HCT116 (cell line): ENCODE measurements around the gene PWWP2B. TPM values are rescaled to one million over a fixed set of nuclear protein-coding genes. Genes with fewer than 3 reads are reported as not detected.

Experiments
- ATAC-seq: fragments of 200-7000 bp; cut with Tn5 transposase; 2 replicates; pipeline ENCODE4 v1.9.1; 2020; ENCODE audit warnings: mild to moderate bottlenecking, moderate library complexity
- BruUV-seq: library from RNA; stranded (reverse); fragments of 400-500 nt; replicated peaks from 2 replicates; lab custom pipeline; 2021; lab: Mats Ljungman, UMichigan
- CTCF ChIA-PET: fragments of 300-600 bp; sonication (Branson Sonifier 250); formaldehyde crosslinking; loops from one replicate; lab custom pipeline; 2021; ENCODE audit warnings: antibody characterized with exemption; lab: Charles Lee
- POLR2A ChIA-PET: fragments of 300-600, 350-600 bp; sonication (Branson Sonifier 250); formaldehyde crosslinking; loops from one replicate; lab custom pipeline; 2021; ENCODE audit warnings: antibody characterized with exemption; lab: Charles Lee
- RAD21 ChIA-PET, 2 experiments: fragments of 300-600 bp; sonication (Branson Sonifier 250); formaldehyde crosslinking; loops; one replicate each; lab custom pipeline; 2023; ENCODE audit warnings: low total read pairs in 2 of 2; ENCODE audit not compliant: uncharacterized antibody in 2 of 2, unreplicated experiment in 2 of 2, low non-redundant PET in 1 of 2; lab: Charles Lee
- DNase-seq: peaks from one replicate; pipeline ENCODE4 v3.0.0-alpha.2; 2010; ENCODE audit warnings: low read depth, low spot score
- H2AFZ ChIP-seq: fragments of 200-600 bp; shearing (Covaris generic), sonication (generic); 2 replicates; pipeline ENCODE4 v1.6.1; 2017; ENCODE audit warnings: low read depth, mixed run types, mixed read lengths, antibody characterized with exemption, low read length; ENCODE audit not compliant: poor library complexity, severe bottlenecking
- H3K27ac ChIP-seq: 2 replicates; pipeline ENCODE4 v1.5.1; 2012; ENCODE audit warnings: low read depth, low read length
- H3K27me3 ChIP-seq: fragments of 200-600 bp; sonication (generic); 2 replicates; pipeline ENCODE4 v1.6.1; 2016; ENCODE audit warnings: mixed run types, low read length, mixed read lengths; ENCODE audit not compliant: insufficient read depth
- H3K36me3 ChIP-seq, 2 experiments: fragments of 200-500 bp in 1 of 2; fragments of 200-600 bp in 1 of 2; sonication (Bioruptor generic) in 1 of 2; sonication (generic) in 1 of 2; 2 replicates each; pipeline versions ENCODE4 v1.5.1 to v1.6.1; 2014 to 2016; ENCODE audit warnings: low read length in 2 of 2, inconsistent platforms in 1 of 2, mixed read lengths in 1 of 2, mixed run types in 1 of 2; ENCODE audit not compliant: insufficient read depth in 2 of 2, control insufficient read depth in 1 of 2
- H3K4me1 ChIP-seq, 2 experiments: fragments of 200-600 bp in 1 of 2; sonication (generic) in 1 of 2; 2 replicates each; pipeline versions ENCODE4 v1.5.1 to v1.6.1; 2012 to 2017; ENCODE audit warnings: low read length in 2 of 2, inconsistent platforms in 1 of 2, mild to moderate bottlenecking in 1 of 2, mixed read lengths in 1 of 2, mixed run types in 1 of 2, moderate library complexity in 1 of 2; ENCODE audit not compliant: insufficient read depth in 2 of 2, control insufficient read depth in 1 of 2
- H3K4me2 ChIP-seq: fragments of 200-600 bp; sonication (generic); 2 replicates; pipeline ENCODE4 v1.6.1; 2017; ENCODE audit warnings: mixed run types, low read length, mixed read lengths
- H3K4me3 ChIP-seq, 2 experiments: fragments of 200-600 bp in 1 of 2; sonication (generic) in 1 of 2; replicated peaks in 1 of 2; 2 replicates each; pipeline ENCODE4 v1.5.1; 2011 to 2016; ENCODE audit warnings: low read length in 2 of 2, control low read depth in 1 of 2, low read depth in 1 of 2, mild to moderate bottlenecking in 1 of 2, mixed read lengths in 1 of 2, mixed run types in 1 of 2
- H3K79me2 ChIP-seq: fragments of 200-600 bp; sonication (generic); 2 replicates; pipeline ENCODE4 v1.6.1; 2017; ENCODE audit warnings: mild to moderate bottlenecking, mixed run types, low read length, moderate library complexity, mixed read lengths; ENCODE audit not compliant: insufficient read depth
- H3K9ac ChIP-seq: fragments of 200-600 bp; sonication (generic); 2 replicates; pipeline ENCODE4 v1.6.1; 2016; ENCODE audit warnings: low read length, mixed read lengths
- H3K9me2 ChIP-seq: fragments of 200-600 bp; sonication (generic), shearing (Covaris generic); 2 replicates; pipeline ENCODE4 v1.6.1; 2017; ENCODE audit warnings: mixed run types, mild to moderate bottlenecking, moderate library complexity; ENCODE audit not compliant: insufficient read depth
- H3K9me3 ChIP-seq, 2 experiments: fragments of 200-500 bp in 1 of 2; fragments of 200-600 bp in 1 of 2; sonication (Bioruptor generic) in 1 of 2; sonication (generic) in 1 of 2; 2 replicates each; pipeline ENCODE4 v1.6.1; 2014 to 2017; ENCODE audit warnings: low read length in 2 of 2, mixed read lengths in 2 of 2, inconsistent platforms in 1 of 2, low read depth in 1 of 2, mild to moderate bottlenecking in 1 of 2, mixed run types in 1 of 2, moderate library complexity in 1 of 2; ENCODE audit not compliant: control insufficient read depth in 1 of 2, insufficient read depth in 1 of 2
- H4K20me1 ChIP-seq: fragments of 200-600 bp; sonication (generic), shearing (Covaris generic); 2 replicates; pipeline ENCODE4 v1.6.1; 2017; ENCODE audit warnings: mixed run types, mild to moderate bottlenecking, moderate library complexity; ENCODE audit not compliant: insufficient read depth
- CTCF ChIP-seq, 3 experiments: fragments of 200-600 bp in 1 of 3; sonication (generic) in 1 of 3; IDR thresholded peaks in 2 of 3; conservative IDR thresholded peaks in 1 of 3; 2 replicates each; pipeline ENCODE4 v1.5.1; 2012 to 2017; ENCODE audit warnings: low read depth in 2 of 3, low read length in 2 of 3, antibody characterized with exemption in 1 of 3, borderline replicate concordance in 1 of 3, control low read depth in 1 of 3, mild to moderate bottlenecking in 1 of 3, mixed read lengths in 1 of 3, mixed run types in 1 of 3, moderate library complexity in 1 of 3; ENCODE audit not compliant: insufficient read depth in 1 of 3
- ELF1 ChIP-seq: IDR thresholded peaks from 2 replicates; pipeline ENCODE4 v1.6.1; 2012; ENCODE audit warnings: low read depth, borderline replicate concordance
- EZH2 ChIP-seq: fragments of 200-600 bp; sonication (generic); IDR thresholded peaks from 2 replicates; pipeline ENCODE4 v1.6.1; 2017; ENCODE audit warnings: antibody characterized with exemption, mixed run types
- EZH2phosphoT487 ChIP-seq: fragments of 200-600 bp; IDR thresholded peaks from 2 replicates; pipeline ENCODE4 v1.6.1; 2018; ENCODE audit warnings: antibody characterized with exemption, borderline replicate concordance
- JUND ChIP-seq: IDR thresholded peaks from 2 replicates; pipeline ENCODE4 v1.6.1; 2012
- MAX ChIP-seq: IDR thresholded peaks from 2 replicates; pipeline ENCODE4 v1.6.1; 2012
- POLR2A ChIP-seq: IDR thresholded peaks from 2 replicates; pipeline ENCODE4 v1.7.0; 2011; ENCODE audit warnings: borderline replicate concordance; ENCODE audit not compliant: insufficient read depth, insufficient read length; ENCODE audit errors: extremely low read depth
- POLR2AphosphoS5 ChIP-seq: IDR thresholded peaks from 2 replicates; pipeline ENCODE4 v1.6.1; 2011; ENCODE audit warnings: mild to moderate bottlenecking, low read depth, low read length, moderate library complexity
- RAD21 ChIP-seq: IDR thresholded peaks from 2 replicates; pipeline ENCODE4 v1.6.1; 2012; ENCODE audit warnings: low read depth, mild to moderate bottlenecking
- REST ChIP-seq: IDR thresholded peaks from 2 replicates; pipeline ENCODE4 v1.6.1; 2012; ENCODE audit warnings: low read depth
- SP1 ChIP-seq: IDR thresholded peaks from 2 replicates; pipeline ENCODE4 v1.6.1; 2012; ENCODE audit warnings: low read depth
- SRF ChIP-seq: IDR thresholded peaks from 2 replicates; pipeline ENCODE4 v1.6.1; 2012; ENCODE audit warnings: low read depth
- TCF7L2 ChIP-seq: IDR thresholded peaks from 2 replicates; pipeline ENCODE4 v1.7.0; 2011; ENCODE audit warnings: borderline replicate concordance, inconsistent platforms; ENCODE audit not compliant: insufficient read depth, insufficient read length; ENCODE audit errors: extremely low read depth
- YY1 ChIP-seq: IDR thresholded peaks from 2 replicates; pipeline ENCODE4 v1.6.1; 2011; ENCODE audit warnings: low read length, low read depth, moderate library complexity, mild to moderate bottlenecking; ENCODE audit not compliant: insufficient replicate concordance; ENCODE audit errors: extremely low read depth
- ZFX ChIP-seq: fragments of 450-650 bp; IDR thresholded peaks from 2 replicates; pipeline ENCODE4 v1.6.1; 2017
- ZNF274 ChIP-seq: fragments of 200-500 bp; sonication (Bioruptor generic); IDR thresholded peaks from 2 replicates; pipeline ENCODE4 v1.6.1; 2014; ENCODE audit warnings: mild to moderate bottlenecking, low read depth, low read length, inconsistent platforms
- intact Hi-C: fragments of 100-400 bp; cut with micrococcal nuclease; formaldehyde crosslinking; loops from 2 replicates; pipeline ENCODE4 v1.10.0; 2022
- total RNA-seq: library from RNA; stranded (reverse); gene quantifications from one replicate; pipeline ENCODE4 v1.2.1, GENCODE V29; 2021; ENCODE audit not compliant: unreplicated experiment

Gene PWWP2B
- total RNA-seq, 1 experiment from 2014 or later: 13.9 TPM

DNA sequence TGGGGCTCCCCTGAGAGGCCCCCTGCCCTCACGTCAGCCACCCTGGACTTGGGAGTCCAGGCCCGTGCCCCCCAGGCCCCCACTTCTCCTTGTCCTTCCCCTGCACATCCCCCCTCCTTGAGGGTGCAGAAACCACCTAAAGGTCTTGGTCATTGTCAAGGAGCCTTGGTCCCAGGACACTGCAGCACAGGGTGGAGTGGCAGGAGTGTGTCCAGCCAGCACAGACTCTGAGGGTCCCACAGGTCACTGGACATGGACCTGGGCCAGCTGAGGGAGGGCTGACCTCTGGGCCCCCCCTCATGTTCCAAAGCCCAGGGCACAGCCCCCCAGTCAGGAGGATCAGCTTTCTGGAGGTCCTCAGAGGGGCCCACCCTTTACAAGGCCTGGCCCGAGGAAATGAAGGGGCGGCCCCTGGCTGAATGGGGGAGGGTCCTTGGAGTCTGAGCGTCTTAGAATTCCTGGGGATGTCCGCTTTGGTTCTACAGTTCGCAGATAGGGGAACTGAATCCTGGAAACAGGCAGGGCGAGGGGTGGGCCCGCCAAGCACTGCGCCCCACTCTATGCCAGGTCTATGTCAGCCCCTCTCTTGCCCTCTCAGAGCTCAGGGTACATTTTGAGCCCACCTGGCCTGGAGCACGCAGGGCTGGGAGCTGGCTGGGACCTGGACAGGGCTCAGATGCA lies 54.0 kb downstream of the PWWP2B start (continued):
- TF ChIP-seq MAX (no peak), ELF1 (no peak), POLR2AphosphoS5 (no peak), SRF (no peak), TCF7L2 (no peak)

DNA sequence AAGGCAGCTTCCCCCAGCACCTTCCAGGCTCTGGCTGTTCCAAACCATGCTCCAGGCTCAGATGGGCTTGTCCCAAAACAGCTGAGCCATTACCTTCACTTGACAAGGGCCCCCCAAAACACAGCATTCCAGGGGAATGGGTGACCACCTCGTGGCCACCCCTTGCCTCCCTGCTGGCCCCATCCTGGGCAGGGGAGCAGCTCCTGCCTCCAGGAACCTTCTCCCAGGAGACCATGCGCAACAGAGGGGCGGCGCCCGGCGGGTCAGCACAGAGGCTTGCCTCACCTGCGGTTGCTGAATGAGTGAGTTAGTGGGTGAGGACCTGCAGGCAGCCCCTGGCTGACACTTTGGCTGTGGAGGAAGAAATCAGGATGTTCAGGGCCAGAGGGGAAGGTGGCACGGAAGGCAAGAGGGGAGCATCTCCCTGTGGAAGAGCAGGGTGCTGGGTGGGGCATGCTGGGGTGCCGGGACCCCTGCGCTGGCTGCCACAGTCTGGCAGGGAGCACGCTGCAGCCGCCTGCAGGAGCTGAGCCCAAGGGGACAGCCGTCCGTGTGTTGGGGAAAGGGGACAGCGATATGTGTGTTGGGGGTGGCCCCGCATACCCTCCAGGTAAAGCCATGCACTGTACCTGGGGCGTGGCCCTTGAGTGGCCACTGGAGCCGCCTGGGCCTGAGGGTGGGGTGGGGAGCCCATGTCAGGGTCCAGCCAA lies 54.7 kb downstream of the PWWP2B start:
- H3K9me3 ChIP-seq: no peaks in the 10 kb centered on the region
- DNase-seq (no peak), ATAC-seq (no peak)
- H4K20me1 ChIP-seq: no peaks in the 10 kb centered on the region
- no peaks in the 10 kb centered on the region for H3K36me3 ChIP-seq
- H3K4me2 ChIP-seq: no peak overlapping the region
- no peak overlapping the region for H3K9ac ChIP-seq
- H2AFZ ChIP-seq: no peak overlapping the region
- no TSS peak for BruUV-seq
- RAD21 ChIA-PET: no interaction called here
- H3K27ac ChIP-seq: no peak overlapping the region; the same call in 1 of the 2 replicates
- no peak overlapping the region for H3K4me3 ChIP-seq
- CTCF ChIA-PET: interaction anchor here (0.6 to 0.9 kb wide), 2 partner anchors 80 to 91 kb away, joined by 3 read pairs; no protein-coding TSS in a partner anchor
- H3K9me2 ChIP-seq: no peaks in the 10 kb centered on the region
- intact Hi-C loops: loop anchor here (2.0 kb wide), 1 partner anchor 229 kb away; no protein-coding TSS in a partner anchor
- H3K79me2 ChIP-seq: peaks cover 5% of the 10 kb centered on the region; the same call in 1 of the 2 replicates
- no peaks in the 10 kb centered on the region for H3K27me3 ChIP-seq
- POLR2A ChIA-PET: no interaction called here
- H3K4me1 ChIP-seq: peaks cover 22 to 33% of the 10 kb centered on the region in 2 experiments
- TF ChIP-seq REST (no peak), SP1 (no peak), EZH2phosphoT487 (no peak), TCF7L2 (no peak), JUND (no peak), POLR2AphosphoS5 (no peak), YY1 (no peak), POLR2A (no peak), MAX (no peak), CTCF (IDR thresholded peaks at IDR 0.05 in 2 of 3, conservative IDR thresholded peaks at IDR 0.05 in 1 of 3; ENCODE audit: borderline replicate concordance in 1 of 3, insufficient read depth in 1 of 3, low read depth in 2 of 3, low read length in 2 of 3) (no peak), ZNF274 (no peak), RAD21 (no peak), ZFX (no peak), EZH2 (no peak)
